H1 (cell line): ENCODE results near the gene ZNF669. TPM values are rescaled to one million over a fixed set of nuclear protein-coding genes. Genes with fewer than 3 reads are reported as not detected.

Experiments
- CTCF ChIA-PET: fragments of 300-600 bp; sonication (Branson Sonifier 250); formaldehyde crosslinking; loops from one replicate; lab custom pipeline; 2021; ENCODE audit not compliant: partially characterized antibody; lab: Charles Lee
- POLR2A ChIA-PET: fragments of 300-600 bp; sonication (Branson Sonifier 250); formaldehyde crosslinking; loops from one replicate; lab custom pipeline; 2021; ENCODE audit warnings: inconsistent platforms; ENCODE audit not compliant: partially characterized antibody; lab: Charles Lee
- DNase-seq, 2 experiments: peaks; one replicate each; pipeline versions ENCODE4 v3.0.0 to v3.0.0-alpha.2; 2010 to 2022; ENCODE audit warnings: low spot score in 2 of 2, low read depth in 1 of 2, mixed read lengths in 1 of 2
- FAIRE-seq: peaks from 2 replicates; lab custom pipeline; 2011; peaks lifted over from hg19 to GRCh38; lab: Jason Lieb, UNC
- H2AFZ ChIP-seq: 2 replicates; pipeline ENCODE4 v1.8.1; 2012; ENCODE audit warnings: low read length, inconsistent platforms
- H2AK5ac ChIP-seq: 2 replicates; pipeline ENCODE4 v1.6.1; 2013; ENCODE audit warnings: low read depth, low read length
- H2BK120ac ChIP-seq: replicated peaks from 2 replicates; pipeline ENCODE3; 2013; ENCODE audit warnings: low read depth, low read length, inconsistent platforms
- H2BK12ac ChIP-seq: 2 replicates; pipeline ENCODE4 v1.6.1; 2013; ENCODE audit warnings: low read depth, low read length
- H2BK15ac ChIP-seq: 2 replicates; pipeline ENCODE4 v1.6.1; 2013; ENCODE audit warnings: low read length
- H2BK20ac ChIP-seq: 2 replicates; pipeline ENCODE4 v1.6.1; 2013; ENCODE audit warnings: low read length
- H2BK5ac ChIP-seq: 2 replicates; pipeline ENCODE4 v1.6.1; 2013; ENCODE audit warnings: low read depth, low read length
- H3K14ac ChIP-seq: 2 replicates; pipeline ENCODE4 v1.6.1; 2013; ENCODE audit warnings: inconsistent platforms; ENCODE audit not compliant: insufficient read length
- H3K18ac ChIP-seq: 2 replicates; pipeline ENCODE4 v1.6.1; 2013; ENCODE audit warnings: low read length; ENCODE audit errors: extremely low read depth
- H3K23ac ChIP-seq: 2 replicates; pipeline ENCODE4 v1.6.1; 2013; ENCODE audit warnings: inconsistent platforms; ENCODE audit not compliant: insufficient read length
- H3K23me2 ChIP-seq: 2 replicates; pipeline ENCODE4 v1.6.1; 2013; ENCODE audit warnings: low read depth, low read length
- H3K27ac ChIP-seq: 2 replicates; pipeline ENCODE4 v1.6.1; 2011; ENCODE audit warnings: low read depth, low read length, inconsistent platforms
- H3K27me3 ChIP-seq, 4 experiments: replicated peaks in 1 of 4; 1 replicate in 1 of 4; 2 replicates in 3 of 4; pipeline versions ENCODE4 v1.6.1 to v1.8.1; 2011 to 2013; ENCODE audit warnings: low read length in 3 of 4, mild to moderate bottlenecking in 3 of 4, inconsistent platforms in 2 of 4, mixed read lengths in 2 of 4, moderate library complexity in 1 of 4; ENCODE audit not compliant: control insufficient read depth in 3 of 4, insufficient read depth in 3 of 4; ENCODE audit errors: extremely low read depth in 1 of 4
- H3K36me3 ChIP-seq, 4 experiments: 2 replicates each; pipeline versions ENCODE4 v1.6.1 to v1.8.1; 2011 to 2013; ENCODE audit warnings: mild to moderate bottlenecking in 4 of 4, low read length in 3 of 4, moderate library complexity in 2 of 4, control low read depth in 1 of 4, inconsistent platforms in 1 of 4; ENCODE audit not compliant: insufficient read depth in 4 of 4, control insufficient read depth in 2 of 4
- H3K4ac ChIP-seq: replicated peaks from 2 replicates; pipeline ENCODE3; 2013; ENCODE audit warnings: low read length, low read depth, mixed read lengths, inconsistent platforms; ENCODE audit not compliant: insufficient read length
- H3K4me1 ChIP-seq, 4 experiments: replicated peaks in 1 of 4; 1 replicate in 1 of 4; 2 replicates in 3 of 4; pipeline versions ENCODE4 v1.6.1 to v1.8.1; 2011 to 2013; ENCODE audit warnings: low read length in 3 of 4, inconsistent platforms in 2 of 4, mixed read lengths in 1 of 4; ENCODE audit not compliant: insufficient read depth in 4 of 4, control insufficient read depth in 3 of 4
- H3K4me2 ChIP-seq, 2 experiments: 2 replicates each; pipeline versions ENCODE4 v1.6.1 to v1.8.1; 2011 to 2013; ENCODE audit warnings: low read depth in 2 of 2, low read length in 2 of 2, control low read depth in 1 of 2, inconsistent platforms in 1 of 2, mild to moderate bottlenecking in 1 of 2; ENCODE audit not compliant: insufficient read depth in 1 of 2
- H3K4me3 ChIP-seq, 4 experiments: fragments of 200-600, 300-600 bp in 1 of 4; sonication (generic), shearing (Covaris generic), sonication (Bioruptor Twin) in 1 of 4; 2 replicates each; pipeline versions ENCODE4 v1.5.1 to v1.8.1; 2011 to 2016; ENCODE audit warnings: low read length in 4 of 4, low read depth in 3 of 4, control low read depth in 2 of 4, inconsistent platforms in 2 of 4, mild to moderate bottlenecking in 2 of 4, mixed read lengths in 1 of 4, moderate library complexity in 1 of 4; ENCODE audit not compliant: insufficient read depth in 2 of 4; ENCODE audit errors: extremely low read depth in 1 of 4
- H3K56ac ChIP-seq: replicated peaks from 2 replicates; pipeline ENCODE3; 2013; ENCODE audit warnings: low read depth, mild to moderate bottlenecking, mixed read lengths, low read length, inconsistent platforms; ENCODE audit not compliant: insufficient read length
- H3K79me1 ChIP-seq: 2 replicates; pipeline ENCODE4 v1.6.1; 2013; ENCODE audit warnings: low read depth, low read length, control low read depth
- H3K79me2 ChIP-seq, 2 experiments: 2 replicates each; pipeline versions ENCODE4 v1.6.1 to v1.8.1; 2012 to 2013; ENCODE audit warnings: low read length in 2 of 2, mild to moderate bottlenecking in 2 of 2, inconsistent platforms in 1 of 2; ENCODE audit not compliant: insufficient read depth in 2 of 2, control insufficient read depth in 1 of 2
- H3K9ac ChIP-seq, 4 experiments: replicated peaks in 1 of 4; 1 replicate in 1 of 4; 2 replicates in 3 of 4; pipeline versions ENCODE4 v1.6.1 to v1.8.1; 2011 to 2013; ENCODE audit warnings: low read depth in 3 of 4, low read length in 3 of 4, control low read depth in 2 of 4, mild to moderate bottlenecking in 2 of 4, moderate library complexity in 2 of 4, inconsistent platforms in 1 of 4; ENCODE audit errors: extremely low read depth in 1 of 4
- H3K9me3 ChIP-seq, 2 experiments: 2 replicates each; pipeline versions ENCODE4 v1.6.1 to v1.8.1; 2012 to 2013; ENCODE audit warnings: mild to moderate bottlenecking in 2 of 2, moderate library complexity in 2 of 2, control low read depth in 1 of 2, inconsistent platforms in 1 of 2, low read depth in 1 of 2, low read length in 1 of 2, mixed read lengths in 1 of 2; ENCODE audit not compliant: insufficient read depth in 2 of 2
- H4K20me1 ChIP-seq, 2 experiments: replicated peaks in 1 of 2; 2 replicates each; pipeline versions ENCODE3 to v1.8.1; 2011 to 2013; ENCODE audit warnings: inconsistent platforms in 2 of 2, low read length in 2 of 2, mild to moderate bottlenecking in 1 of 2; ENCODE audit not compliant: insufficient read depth in 2 of 2, control insufficient read depth in 1 of 2
- H4K5ac ChIP-seq: 2 replicates; pipeline ENCODE4 v1.6.1; 2013; ENCODE audit warnings: low read length, low read depth, mixed read lengths, inconsistent platforms; ENCODE audit not compliant: insufficient read length
- H4K8ac ChIP-seq: 2 replicates; pipeline ENCODE4 v1.8.0; 2013; ENCODE audit warnings: mild to moderate bottlenecking, moderate library complexity, low read length, inconsistent platforms; ENCODE audit not compliant: insufficient read depth; ENCODE audit errors: extremely low read depth
- H4K91ac ChIP-seq: replicated peaks from 2 replicates; pipeline ENCODE3; 2013; ENCODE audit warnings: low read length, mixed read lengths, inconsistent platforms; ENCODE audit not compliant: insufficient read length
- EZH2 ChIP-seq: fragments of 200-600 bp; sonication (generic); IDR thresholded peaks from 2 replicates; pipeline ENCODE4 v1.7.1; 2012; ENCODE audit warnings: low read depth, mild to moderate bottlenecking, moderate library complexity, low read length, inconsistent platforms; ENCODE audit not compliant: severe bottlenecking
- JUN ChIP-seq: IDR thresholded peaks from 2 replicates; pipeline ENCODE4 v1.6.1; 2011; ENCODE audit warnings: low read depth, mild to moderate bottlenecking, improper control_type of control experiment, low read length
- WGBS, 2 experiments: shearing (Covaris generic) in 1 of 2; methylation state at CpG; one replicate each; pipeline versions ENCODE4 v1.1.6 to v1.1.7; 2013 to 2015; ENCODE audit warnings: low lambda C conversion rate in 2 of 2, mixed read lengths in 2 of 2, inconsistent platforms in 1 of 2, low coverage in 1 of 2, missing lambda C conversion rate in 1 of 2; ENCODE audit not compliant: insufficient replicate concordance in 2 of 2, insufficient coverage in 1 of 2, insufficient read length in 1 of 2; ENCODE audit errors: extremely low coverage in 1 of 2, missing lambda C conversion rate in 1 of 2; 5-methylcytosine and 5-hydroxymethylcytosine counted together
- polyA plus RNA-seq, 7 experiments: library from polyadenylated mRNA; depleted of rRNA in 3 of 7; stranded (reverse) in 5 of 7; unstranded in 2 of 7; fragments of >200 nt in 5 of 7; fragments of 200-250 nt in 2 of 7; gene quantifications; 1 replicate in 5 of 7; 2 replicates in 1 of 7; 4 replicates in 1 of 7; pipeline versions ENCODE4 v1.2.1 to v1.2.3, GENCODE V29; 2011 to 2013; ENCODE audit warnings: missing spikeins in 2 of 7, mixed read lengths in 2 of 7
- total RNA-seq: library from RNA; stranded (reverse); fragmentation: NEBNext Ultra II Directional; extraction: Animal tissue kit (Norgen Biotek cat#: 25700); gene quantifications from 2 replicates; pipeline ENCODE4 v1.2.1, GENCODE V29; 2021
- TF ChIP-seq, protein P1 (sequence below), 3 experiments: IDR thresholded peaks; 1 replicate in 2 of 3; 2 replicates in 1 of 3; pipeline versions ENCODE4 v1.5.1 to v1.6.1; 2011; ENCODE audit warnings: low read length in 3 of 3, mild to moderate bottlenecking in 3 of 3, inconsistent platforms in 2 of 3, low read depth in 1 of 3, moderate library complexity in 1 of 3; ENCODE audit not compliant: insufficient read depth in 1 of 3; ENCODE audit errors: control extremely low read depth in 1 of 3

Gene ZNF669
- total and polyA plus RNA-seq, 2 of the 8 experiments (the other 6 are each of a cell fraction or from before 2014, with no cell fraction given): 4.8 to 20.3 TPM

DNA sequence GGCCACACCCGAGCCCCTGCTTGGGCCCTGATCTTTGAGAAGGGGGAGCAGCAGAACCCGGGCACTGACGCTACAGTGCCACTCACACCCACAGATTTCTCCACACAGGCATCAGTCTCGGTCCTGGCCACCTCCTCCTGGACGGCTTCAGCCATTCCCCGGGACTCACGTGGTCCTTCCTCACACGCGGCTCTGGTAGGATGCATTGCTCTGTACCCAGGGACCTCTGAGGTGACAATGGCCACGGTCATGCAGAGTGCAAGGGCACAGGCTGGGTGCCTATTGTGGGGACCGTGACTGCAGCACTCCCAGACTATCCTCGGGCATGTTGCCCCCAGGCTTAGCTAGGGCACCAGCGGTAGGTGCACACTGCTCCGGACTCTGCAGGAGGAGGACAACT, 13.7 kb downstream of the ZNF669 start:
- Histone ChIP-seq H3K23ac (no peak overlapping the region), H3K79me2 (no peaks in the 10 kb centered on the region), H2AK5ac (no peak overlapping the region), H2BK12ac (0 out of 2 replicates have a peak overlapping the region, but pooled peaks have one; percentile 19), H3K36me3 (no peaks in the 10 kb centered on the region), H3K27me3 (no peaks in the 10 kb centered on the region), H3K14ac (no peak overlapping the region), H3K4me1 (peaks cover 0 to 6% (median 0%) of the 10 kb centered on the region in 4 experiments; a peak in 2 of 7 replicates), H3K18ac (no peak overlapping the region), H4K8ac (no peak overlapping the region), H4K5ac (no peak overlapping the region), H3K4me2 (no peak overlapping the region), H2AFZ (no peak overlapping the region), H2BK20ac (no peak overlapping the region), H3K9ac (no peak overlapping the region), H4K20me1 (no peaks in the 10 kb centered on the region), H2BK5ac (no peak overlapping the region), H3K4ac (no peak overlapping the region), H3K4me3 (no peak overlapping the region), H3K79me1 (no peaks in the 10 kb centered on the region), H3K56ac (no peak overlapping the region), H3K23me2 (no peaks in the 10 kb centered on the region), H3K27ac (no peak overlapping the region), H2BK15ac (no peak overlapping the region), H3K9me3 (no peaks in the 10 kb centered on the region), H4K91ac (no peak overlapping the region), H2BK120ac (no peak overlapping the region)
- TF ChIP-seq, protein P1, sequence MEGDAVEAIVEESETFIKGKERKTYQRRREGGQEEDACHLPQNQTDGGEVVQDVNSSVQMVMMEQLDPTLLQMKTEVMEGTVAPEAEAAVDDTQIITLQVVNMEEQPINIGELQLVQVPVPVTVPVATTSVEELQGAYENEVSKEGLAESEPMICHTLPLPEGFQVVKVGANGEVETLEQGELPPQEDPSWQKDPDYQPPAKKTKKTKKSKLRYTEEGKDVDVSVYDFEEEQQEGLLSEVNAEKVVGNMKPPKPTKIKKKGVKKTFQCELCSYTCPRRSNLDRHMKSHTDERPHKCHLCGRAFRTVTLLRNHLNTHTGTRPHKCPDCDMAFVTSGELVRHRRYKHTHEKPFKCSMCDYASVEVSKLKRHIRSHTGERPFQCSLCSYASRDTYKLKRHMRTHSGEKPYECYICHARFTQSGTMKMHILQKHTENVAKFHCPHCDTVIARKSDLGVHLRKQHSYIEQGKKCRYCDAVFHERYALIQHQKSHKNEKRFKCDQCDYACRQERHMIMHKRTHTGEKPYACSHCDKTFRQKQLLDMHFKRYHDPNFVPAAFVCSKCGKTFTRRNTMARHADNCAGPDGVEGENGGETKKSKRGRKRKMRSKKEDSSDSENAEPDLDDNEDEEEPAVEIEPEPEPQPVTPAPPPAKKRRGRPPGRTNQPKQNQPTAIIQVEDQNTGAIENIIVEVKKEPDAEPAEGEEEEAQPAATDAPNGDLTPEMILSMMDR (IDR thresholded peaks at IDR 0.05; ENCODE audit: control extremely low read depth in 1 of 3, insufficient read depth in 1 of 3, low read depth in 1 of 3, low read length in 3 of 3): no peak
- TF ChIP-seq JUN (no peak), EZH2 (no peak)
- no peak for DNase-seq
- 87% methylated on average over 14 of the region's 14 CpGs; no CpG with 5 or more reads in 1 of the 2 experiments for WGBS, 2 experiments
- ChIA-PET POLR2A (interaction anchor here (1.8 kb wide), 1 partner anchor 12 kb away, joined by 11 read pairs; the partner anchor contains the start of gene ZNF670), CTCF (no interaction called here)
- no peak for FAIRE-seq
